GM12878 (cell line): ENCODE measurements around the gene LEKR1. TPM values are rescaled to one million over a fixed set of nuclear protein-coding genes. Genes with fewer than 3 reads are reported as not detected.

Experiments used
- ATAC-seq: fragments of 200-7000 bp; cut with Tn5 transposase; 3 replicates; pipeline ENCODE4 v1.9.1; 2020; ENCODE audit warnings: mild to moderate bottlenecking, moderate library complexity
- BruUV-seq: library from RNA; stranded (reverse); fragments of 400-500 nt; replicated peaks from 2 replicates; lab custom pipeline; 2021; lab: Mats Ljungman, UMichigan
- CTCF ChIA-PET: fragments of 300-600 bp; sonication (Branson Sonifier 250); formaldehyde crosslinking; extraction: SDS; loops from one replicate; lab custom pipeline; 2021; ENCODE audit warnings: inconsistent platforms; lab: Yijun Ruan, JAX
- POLR2A ChIA-PET: fragments of 350-600 bp; formaldehyde crosslinking; extraction: SDS; loops from one replicate; lab custom pipeline; 2021; ENCODE audit warnings: inconsistent platforms; lab: Charles Lee
- RAD21 ChIA-PET: fragments of 300-600 bp; sonication (Branson Sonifier 250); formaldehyde crosslinking; loops from one replicate; lab custom pipeline; 2023; ENCODE audit warnings: antibody characterized with exemption; ENCODE audit not compliant: unreplicated experiment; lab: Charles Lee
- SMC1A ChIA-PET: fragments of 300-600 bp; sonication (Branson Sonifier 250); formaldehyde crosslinking; loops from one replicate; lab custom pipeline; 2023; ENCODE audit not compliant: unreplicated experiment, uncharacterized antibody; lab: Charles Lee
- DNase-seq: peaks from one replicate; pipeline ENCODE4 v3.0.0-alpha.2; 2011; ENCODE audit warnings: low read depth, low spot score
- FAIRE-seq: peaks from 3 replicates; lab custom pipeline; 2011; peaks lifted over from hg19 to GRCh38; lab: Jason Lieb, UNC
- H2AFZ ChIP-seq: 2 replicates; pipeline ENCODE4 v1.6.0; 2011; ENCODE audit warnings: low read depth, low read length, control low read depth; ENCODE audit not compliant: control insufficient read depth
- H3K27ac ChIP-seq: 2 replicates; pipeline ENCODE4 v1.5.1; 2011; ENCODE audit warnings: control low read depth; ENCODE audit not compliant: control insufficient read depth, insufficient read depth
- H3K27me3 ChIP-seq, 2 experiments: replicated peaks in 1 of 2; 2 replicates each; pipeline versions ENCODE4 v1.6.0 to v1.6.1; 2011; ENCODE audit warnings: low read length in 1 of 2; ENCODE audit not compliant: control insufficient read depth in 2 of 2, insufficient read depth in 2 of 2
- H3K36me3 ChIP-seq, 2 experiments: 2 replicates each; pipeline ENCODE4 v1.5.1; 2011; ENCODE audit warnings: low read length in 1 of 2; ENCODE audit not compliant: control insufficient read depth in 2 of 2, insufficient read depth in 2 of 2
- H3K4me1 ChIP-seq: 2 replicates; pipeline ENCODE4 v1.6.1; 2011; ENCODE audit warnings: mild to moderate bottlenecking, low read length, moderate library complexity, mixed read lengths; ENCODE audit not compliant: control insufficient read depth, insufficient read depth
- H3K4me2 ChIP-seq: 2 replicates; pipeline ENCODE4 v1.6.0; 2011; ENCODE audit warnings: control low read depth; ENCODE audit not compliant: control insufficient read depth, insufficient read depth
- H3K4me3 ChIP-seq: fragments of 200-600 bp; sonication (generic); 2 replicates; pipeline ENCODE4 v1.5.1; 2016
- H3K79me2 ChIP-seq: 2 replicates; pipeline ENCODE4 v1.6.0; 2011; ENCODE audit warnings: low read length; ENCODE audit not compliant: control insufficient read depth, insufficient read depth
- H3K9ac ChIP-seq: 2 replicates; pipeline ENCODE4 v1.8.0; 2011; ENCODE audit warnings: low read length, control low read depth, mixed read lengths; ENCODE audit not compliant: control insufficient read depth, insufficient read depth
- H3K9me3 ChIP-seq: replicated peaks from 3 replicates; pipeline ENCODE4 v1.5.1; 2011; ENCODE audit warnings: mild to moderate bottlenecking, low read length; ENCODE audit not compliant: control insufficient read depth, insufficient read depth
- H4K20me1 ChIP-seq: 2 replicates; pipeline ENCODE4 v1.6.0; 2011; ENCODE audit not compliant: control insufficient read depth, insufficient read depth
- CHD1 ChIP-seq: IDR thresholded peaks from 2 replicates; pipeline ENCODE4 v1.6.1; 2012; ENCODE audit warnings: low read depth, low read length, improper control_type of control experiment
- CREM ChIP-seq: IDR thresholded peaks from 2 replicates; pipeline ENCODE4 v1.6.1; 2014; ENCODE audit warnings: antibody characterized with exemption, low read depth
- E4F1 ChIP-seq: fragments of 450-650 bp; IDR thresholded peaks from 2 replicates; pipeline ENCODE4 v1.6.1; 2018; ENCODE audit warnings: borderline replicate concordance, mild to moderate bottlenecking; ENCODE audit not compliant: partially characterized antibody
- GATAD2B ChIP-seq: fragments of 450-650 bp; conservative IDR thresholded peaks from 2 replicates; pipeline ENCODE4 v1.6.1; 2017; ENCODE audit warnings: low read depth, mild to moderate bottlenecking, moderate library complexity
- IKZF2 ChIP-seq, 2 experiments: fragments of 450-650 bp; IDR thresholded peaks; 2 replicates each; pipeline ENCODE4 v1.6.1; 2017; ENCODE audit warnings: mild to moderate bottlenecking in 2 of 2, moderate library complexity in 2 of 2
- LARP7 ChIP-seq: fragments of 450-650 bp; IDR thresholded peaks from 2 replicates; pipeline ENCODE4 v1.6.1; 2017; ENCODE audit warnings: mild to moderate bottlenecking
- NFXL1 ChIP-seq: fragments of 450-650 bp; IDR thresholded peaks from 2 replicates; pipeline ENCODE4 v1.6.1; 2017; ENCODE audit warnings: antibody characterized with exemption, mild to moderate bottlenecking, borderline replicate concordance
- REST ChIP-seq: IDR thresholded peaks from 2 replicates; pipeline ENCODE4 v1.6.1; 2012; ENCODE audit warnings: mild to moderate bottlenecking, low read depth, low read length
- RUNX3 ChIP-seq: IDR thresholded peaks from 2 replicates; pipeline ENCODE4 v1.6.1; 2012; ENCODE audit warnings: low read length, inconsistent platforms
- SMARCA5 ChIP-seq: fragments of 450-650 bp; IDR thresholded peaks from 2 replicates; pipeline ENCODE4 v1.6.1; 2017; ENCODE audit warnings: mild to moderate bottlenecking
- SREBF2 ChIP-seq: IDR thresholded peaks from 2 replicates; pipeline ENCODE4 v1.6.1; 2012; ENCODE audit warnings: mild to moderate bottlenecking, low read length
- USF1 ChIP-seq: IDR thresholded peaks from 2 replicates; pipeline ENCODE4 v1.6.1; 2011; ENCODE audit warnings: borderline replicate concordance, low read depth, mild to moderate bottlenecking, moderate library complexity, mixed read lengths, low read length; ENCODE audit not compliant: insufficient read depth; ENCODE audit errors: extremely low read length
- ZNF207 ChIP-seq: fragments of 450-650 bp; IDR thresholded peaks from 2 replicates; pipeline ENCODE4 v1.6.1; 2014; ENCODE audit warnings: antibody characterized with exemption, mild to moderate bottlenecking, borderline replicate concordance
- WGBS: methylation state at CpG from one replicate; pipeline ENCODE4 v1.1.6; 2016; ENCODE audit warnings: low lambda C conversion rate; ENCODE audit not compliant: insufficient replicate concordance, insufficient coverage; ENCODE audit errors: missing lambda C conversion rate; 5-methylcytosine and 5-hydroxymethylcytosine counted together
- in situ Hi-C: fragments of 300-500 bp; cut with MboI; formaldehyde crosslinking; loops from 9 replicates; pipeline ENCODE4 v1.14.3; 2018; ENCODE audit warnings: mixed read lengths
- intact Hi-C: fragments of 100-400 bp; cut with micrococcal nuclease; formaldehyde crosslinking; loops from one replicate; pipeline ENCODE4 v1.14.2; 2022; ENCODE audit not compliant: unreplicated experiment
- polyA plus RNA-seq, 11 experiments: library from polyadenylated mRNA; depleted of rRNA in 4 of 11; unstranded in 6 of 11; stranded (reverse) in 5 of 11; fragments of >200 nt; fragmentation: Nextera tagmentation in 4 of 11; fragmentation: Illumina TruSeq in 1 of 11; extraction: Ambion mirVana in 4 of 11; extraction: Trizol in 1 of 11; gene quantifications; 1 replicate in 1 of 11; 2 replicates in 10 of 11; pipeline versions ENCODE4 v1.2.1 to v1.2.3, GENCODE V29; 2011 to 2016; ENCODE audit warnings: inconsistent platforms in 2 of 11, missing spikeins in 2 of 11, low read depth in 1 of 11
- total RNA-seq, 4 experiments: library from RNA; depleted of rRNA in 3 of 4; stranded (reverse); fragments of >200 nt in 3 of 4; fragmentation: Illumina TruSeq in 1 of 4; extraction: Trizol in 1 of 4; gene quantifications; 2 replicates each; pipeline versions ENCODE4 v1.2.1 to v1.2.3, GENCODE V29; 2013 to 2021
- TF ChIP-seq, protein P1 (sequence below): fragments of 450-650 bp; IDR thresholded peaks from 2 replicates; pipeline ENCODE4 v1.6.1; 2014; ENCODE audit warnings: mild to moderate bottlenecking
- TF ChIP-seq, protein P2 (sequence below): fragments of 450-650 bp; conservative IDR thresholded peaks from 2 replicates; pipeline ENCODE4 v1.6.1; 2017; ENCODE audit warnings: mild to moderate bottlenecking, moderate library complexity

The LEKR1 gene
- total and polyA plus RNA-seq, 10 of the 15 experiments (the other 5 are each of a cell fraction or from before 2014, with no cell fraction given) = 0.48 to 3.2 (median 1.3) TPM

DNA sequence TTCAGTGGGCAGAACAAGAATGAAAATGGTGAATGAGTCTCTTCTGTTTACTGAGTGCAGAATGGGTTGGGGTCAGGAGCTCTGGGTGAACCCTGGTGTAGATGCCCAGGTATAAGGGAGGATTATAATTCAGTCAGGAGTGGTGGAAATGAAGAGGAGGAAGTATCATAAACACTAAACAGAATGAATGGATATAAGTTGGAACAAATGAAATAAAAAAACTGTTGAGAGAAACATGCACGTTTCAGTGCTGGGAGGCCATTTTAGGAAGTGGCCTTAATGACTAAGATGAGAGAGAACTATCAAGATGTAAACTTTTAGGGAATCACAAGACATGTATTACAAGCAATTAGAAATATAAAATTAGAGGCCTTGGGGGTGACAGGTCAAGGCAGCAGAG, 32.8 kb upstream of the LEKR1 start:
- no peak overlapping the region for H3K27ac ChIP-seq
- no peak for DNase-seq
- 84% methylated on average over 1 of the region's 1 CpG for WGBS
- TF ChIP-seq ZNF207 (no peak), SREBF2 (no peak), SMARCA5 (no peak), RUNX3 (no peak), CHD1 (no peak), CREM (no peak), LARP7 (no peak), GATAD2B (no peak), E4F1 (no peak), REST (no peak), USF1 (no peak), IKZF2 (IDR thresholded peaks at IDR 0.05) (no peak), NFXL1 (no peak)
- TF ChIP-seq, protein P1, sequence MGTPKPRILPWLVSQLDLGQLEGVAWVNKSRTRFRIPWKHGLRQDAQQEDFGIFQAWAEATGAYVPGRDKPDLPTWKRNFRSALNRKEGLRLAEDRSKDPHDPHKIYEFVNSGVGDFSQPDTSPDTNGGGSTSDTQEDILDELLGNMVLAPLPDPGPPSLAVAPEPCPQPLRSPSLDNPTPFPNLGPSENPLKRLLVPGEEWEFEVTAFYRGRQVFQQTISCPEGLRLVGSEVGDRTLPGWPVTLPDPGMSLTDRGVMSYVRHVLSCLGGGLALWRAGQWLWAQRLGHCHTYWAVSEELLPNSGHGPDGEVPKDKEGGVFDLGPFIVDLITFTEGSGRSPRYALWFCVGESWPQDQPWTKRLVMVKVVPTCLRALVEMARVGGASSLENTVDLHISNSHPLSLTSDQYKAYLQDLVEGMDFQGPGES = no peak
- TF ChIP-seq, protein P2, sequence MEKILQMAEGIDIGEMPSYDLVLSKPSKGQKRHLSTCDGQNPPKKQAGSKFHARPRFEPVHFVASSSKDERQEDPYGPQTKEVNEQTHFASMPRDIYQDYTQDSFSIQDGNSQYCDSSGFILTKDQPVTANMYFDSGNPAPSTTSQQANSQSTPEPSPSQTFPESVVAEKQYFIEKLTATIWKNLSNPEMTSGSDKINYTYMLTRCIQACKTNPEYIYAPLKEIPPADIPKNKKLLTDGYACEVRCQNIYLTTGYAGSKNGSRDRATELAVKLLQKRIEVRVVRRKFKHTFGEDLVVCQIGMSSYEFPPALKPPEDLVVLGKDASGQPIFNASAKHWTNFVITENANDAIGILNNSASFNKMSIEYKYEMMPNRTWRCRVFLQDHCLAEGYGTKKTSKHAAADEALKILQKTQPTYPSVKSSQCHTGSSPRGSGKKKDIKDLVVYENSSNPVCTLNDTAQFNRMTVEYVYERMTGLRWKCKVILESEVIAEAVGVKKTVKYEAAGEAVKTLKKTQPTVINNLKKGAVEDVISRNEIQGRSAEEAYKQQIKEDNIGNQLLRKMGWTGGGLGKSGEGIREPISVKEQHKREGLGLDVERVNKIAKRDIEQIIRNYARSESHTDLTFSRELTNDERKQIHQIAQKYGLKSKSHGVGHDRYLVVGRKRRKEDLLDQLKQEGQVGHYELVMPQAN = no peak

More for the DNA sequence above, 32.8 kb upstream of the LEKR1 start:
- CTCF ChIA-PET = interaction anchor here (0.6 to 1.0 kb wide), 3 partner anchors 14 to 312 kb away, joined by 3 read pairs; no protein-coding TSS in a partner anchor
- Histone ChIP-seq H3K9ac (no peak overlapping the region), H3K27me3 (no peaks in the 10 kb centered on the region), H2AFZ (peak overlapping the region; percentile 5; the same call in 1 of the 2 replicates), H3K79me2 (no peaks in the 10 kb centered on the region), H3K36me3 (no peaks in the 10 kb centered on the region), H3K9me3 (no peaks in the 10 kb centered on the region), H3K4me2 (no peak overlapping the region), H3K4me1 (peaks cover 7% of the 10 kb centered on the region), H4K20me1 (no peaks in the 10 kb centered on the region), H3K4me3 (no peak overlapping the region)
- SMC1A ChIA-PET = interaction anchor here (0.8 kb wide), 2 partner anchors 17 to 130 kb away, joined by 3 read pairs; no protein-coding TSS in a partner anchor
- in situ Hi-C loops = no loop called here
- RAD21 ChIA-PET = no interaction called here
- ATAC-seq (no peak), FAIRE-seq (peak; percentile 49)
- intact Hi-C loops = no loop called here
- POLR2A ChIA-PET = no interaction called here
- BruUV-seq = no TSS peak
